Spleen (tissue), 7 donors: ENCODE measurements around the gene CARTPT.

ENCODE experiments used
- POLR2A ChIP-seq, 3 donors: fragments of 450-650 bp; IDR thresholded peaks; one replicate each; pipeline ENCODE4 v1.5.1; 2017; ENCODE audit warnings: antibody characterized with exemption in 3 of 3, mild to moderate bottlenecking in 1 of 3
- TF ChIP-seq, protein P1 (sequence below), 11 experiments: fragments of 200-600 bp in 7 of 11; fragments of 450-650 bp in 4 of 11; sonication (generic) in 4 of 11; IDR thresholded peaks in 8 of 11; conservative IDR thresholded peaks in 3 of 11; 1 replicate in 7 of 11; 2 replicates in 4 of 11; pipeline versions ENCODE4 v1.4.0 to v1.8.0; 2016 to 2021; ENCODE audit warnings: antibody characterized with exemption in 11 of 11, inconsistent platforms in 4 of 11, mild to moderate bottlenecking in 1 of 11
- donor health status: DM: no; HTN: no; CAD: no; lungs with moderate emphysema.
- donor health status: DM: no; HTN: no; CAD: no.
- donor health status: DM: no; HTN: no; CAD: no.

- TF ChIP-seq POLR2A (IDR thresholded peaks at IDR 0.05) = no peak
- TF ChIP-seq, protein P1, sequence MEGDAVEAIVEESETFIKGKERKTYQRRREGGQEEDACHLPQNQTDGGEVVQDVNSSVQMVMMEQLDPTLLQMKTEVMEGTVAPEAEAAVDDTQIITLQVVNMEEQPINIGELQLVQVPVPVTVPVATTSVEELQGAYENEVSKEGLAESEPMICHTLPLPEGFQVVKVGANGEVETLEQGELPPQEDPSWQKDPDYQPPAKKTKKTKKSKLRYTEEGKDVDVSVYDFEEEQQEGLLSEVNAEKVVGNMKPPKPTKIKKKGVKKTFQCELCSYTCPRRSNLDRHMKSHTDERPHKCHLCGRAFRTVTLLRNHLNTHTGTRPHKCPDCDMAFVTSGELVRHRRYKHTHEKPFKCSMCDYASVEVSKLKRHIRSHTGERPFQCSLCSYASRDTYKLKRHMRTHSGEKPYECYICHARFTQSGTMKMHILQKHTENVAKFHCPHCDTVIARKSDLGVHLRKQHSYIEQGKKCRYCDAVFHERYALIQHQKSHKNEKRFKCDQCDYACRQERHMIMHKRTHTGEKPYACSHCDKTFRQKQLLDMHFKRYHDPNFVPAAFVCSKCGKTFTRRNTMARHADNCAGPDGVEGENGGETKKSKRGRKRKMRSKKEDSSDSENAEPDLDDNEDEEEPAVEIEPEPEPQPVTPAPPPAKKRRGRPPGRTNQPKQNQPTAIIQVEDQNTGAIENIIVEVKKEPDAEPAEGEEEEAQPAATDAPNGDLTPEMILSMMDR (IDR thresholded peaks at IDR 0.05 in 8 of 11, conservative IDR thresholded peaks at IDR 0.05 in 3 of 11) = no peak
Measured at GRCh38 chr5:71695071-71695470, 24.0 kb upstream of the CARTPT start.
